Neural progenitor cell (in vitro differentiated cells): ENCODE results near the gene NEURL1B. TPM values are rescaled to one million over a fixed set of nuclear protein-coding genes. Genes with fewer than 3 reads are reported as not detected.

ENCODE experiments used
- DNase-seq: peaks from one replicate; pipeline ENCODE4 v3.0.0-alpha.2; 2016; ENCODE audit warnings: low spot score
- H2AFZ ChIP-seq: fragments of 200-600 bp; sonication (generic); replicated peaks from 2 replicates; pipeline ENCODE4 v1.6.1; 2016; ENCODE audit warnings: antibody characterized with exemption
- H3F3A ChIP-seq: fragments of 200-600 bp; sonication (generic); 2 replicates; pipeline ENCODE4 v1.6.1; 2016; ENCODE audit warnings: antibody characterized with exemption, low read depth
- H3K27ac ChIP-seq: fragments of 200-600 bp; sonication (generic); 2 replicates; pipeline ENCODE4 v1.5.1; 2016; ENCODE audit warnings: mild to moderate bottlenecking
- H3K27me3 ChIP-seq: fragments of 200-600 bp; sonication (generic); 2 replicates; pipeline ENCODE4 v1.6.1; 2016; ENCODE audit warnings: mild to moderate bottlenecking, moderate library complexity
- H3K36me3 ChIP-seq: fragments of 200-600 bp; sonication (generic); 2 replicates; pipeline ENCODE4 v1.5.1; 2016
- H3K4me1 ChIP-seq: fragments of 200-600 bp; sonication (generic); 2 replicates; pipeline ENCODE4 v1.6.1; 2016; ENCODE audit warnings: mixed run types
- H3K4me2 ChIP-seq: fragments of 200-600 bp; sonication (generic); 2 replicates; pipeline ENCODE4 v1.6.1; 2016
- H3K4me3 ChIP-seq: fragments of 200-600 bp; sonication (generic); 2 replicates; pipeline ENCODE4 v1.5.1; 2016
- H3K79me2 ChIP-seq: fragments of 200-600 bp; sonication (generic); 2 replicates; pipeline ENCODE4 v1.6.1; 2016; ENCODE audit warnings: low read depth
- H3K9ac ChIP-seq: fragments of 200-600 bp; sonication (generic); 2 replicates; pipeline ENCODE4 v1.6.1; 2016
- H3K9me3 ChIP-seq: fragments of 200-600 bp; sonication (generic); 2 replicates; pipeline ENCODE4 v1.5.1; 2016; ENCODE audit warnings: low read depth
- H4K20me1 ChIP-seq: fragments of 200-600 bp; sonication (generic); 2 replicates; pipeline ENCODE4 v1.6.1; 2016; ENCODE audit warnings: low read depth
- H3K27ac Mint-ChIP-seq: 3 replicates; pipeline ENCODE4 v1.8.0; 2021; ENCODE audit warnings: mixed read lengths
- H3K27me3 Mint-ChIP-seq: 2 replicates; pipeline ENCODE4 v1.8.0; 2022; ENCODE audit warnings: low read depth, mild to moderate bottlenecking, inconsistent platforms, moderate library complexity, mixed read lengths; ENCODE audit not compliant: insufficient read depth
- H3K36me3 Mint-ChIP-seq: 3 replicates; pipeline ENCODE4 v1.8.0; 2021; ENCODE audit warnings: mixed read lengths
- H3K4me1 Mint-ChIP-seq: 3 replicates; pipeline ENCODE4 v1.8.0; 2021; ENCODE audit warnings: mixed read lengths
- H3K4me3 Mint-ChIP-seq: 3 replicates; pipeline ENCODE4 v1.8.0; 2021; ENCODE audit warnings: mild to moderate bottlenecking, moderate library complexity, mixed read lengths
- H3K9me3 Mint-ChIP-seq: 3 replicates; pipeline ENCODE4 v1.8.0; 2020; ENCODE audit warnings: mixed read lengths
- EZH2 ChIP-seq: fragments of 200-600 bp; sonication (generic); IDR thresholded peaks from 2 replicates; pipeline ENCODE4 v1.6.1; 2017; ENCODE audit warnings: antibody characterized with exemption, mild to moderate bottlenecking, moderate library complexity
- EZH2phosphoT487 ChIP-seq: fragments of 200-600 bp; sonication (generic); IDR thresholded peaks from 2 replicates; pipeline ENCODE4 v1.6.1; 2017; ENCODE audit warnings: antibody characterized with exemption
- total RNA-seq: library from RNA; depleted of rRNA; stranded (reverse); fragments of >200 nt; gene quantifications from 2 replicates; pipeline ENCODE4 v1.2.3, GENCODE V29; 2015; ENCODE audit warnings: low replicate concordance
- TF ChIP-seq, protein P1 (sequence below): fragments of 200-600 bp; sonication (generic); IDR thresholded peaks from 2 replicates; pipeline ENCODE4 v1.5.1; 2017; ENCODE audit warnings: antibody characterized with exemption, mild to moderate bottlenecking

The NEURL1B gene
- total RNA-seq, 1 donor from 2014 or later: 12.1 TPM

DNA sequence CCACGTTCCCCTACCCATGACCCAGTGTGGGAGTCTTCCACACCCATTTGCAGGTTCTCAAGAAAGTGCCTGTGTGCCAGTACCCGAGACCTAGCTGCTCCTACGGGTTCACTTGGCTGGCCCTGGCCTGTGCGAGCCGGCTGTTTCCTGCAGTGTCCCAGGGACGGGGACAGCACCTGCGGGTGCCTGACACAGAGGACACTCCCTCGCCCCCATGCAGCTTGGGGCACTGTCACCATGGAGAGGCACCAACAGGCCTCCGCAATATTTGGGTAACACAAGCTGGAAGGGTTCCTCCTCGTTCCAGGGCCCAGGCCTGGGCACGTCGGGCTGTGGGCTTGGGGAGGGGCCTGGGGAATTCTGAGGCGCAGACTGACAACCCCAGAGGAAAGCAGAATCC lies 88.5 kb downstream of the NEURL1B start:
- no peak for DNase-seq
- H3K4me3 ChIP-seq: no peak overlapping the region
- H3K9me3 ChIP-seq: no peaks in the 10 kb centered on the region
- H3K27ac ChIP-seq: no peak overlapping the region
- TF ChIP-seq, protein P1, sequence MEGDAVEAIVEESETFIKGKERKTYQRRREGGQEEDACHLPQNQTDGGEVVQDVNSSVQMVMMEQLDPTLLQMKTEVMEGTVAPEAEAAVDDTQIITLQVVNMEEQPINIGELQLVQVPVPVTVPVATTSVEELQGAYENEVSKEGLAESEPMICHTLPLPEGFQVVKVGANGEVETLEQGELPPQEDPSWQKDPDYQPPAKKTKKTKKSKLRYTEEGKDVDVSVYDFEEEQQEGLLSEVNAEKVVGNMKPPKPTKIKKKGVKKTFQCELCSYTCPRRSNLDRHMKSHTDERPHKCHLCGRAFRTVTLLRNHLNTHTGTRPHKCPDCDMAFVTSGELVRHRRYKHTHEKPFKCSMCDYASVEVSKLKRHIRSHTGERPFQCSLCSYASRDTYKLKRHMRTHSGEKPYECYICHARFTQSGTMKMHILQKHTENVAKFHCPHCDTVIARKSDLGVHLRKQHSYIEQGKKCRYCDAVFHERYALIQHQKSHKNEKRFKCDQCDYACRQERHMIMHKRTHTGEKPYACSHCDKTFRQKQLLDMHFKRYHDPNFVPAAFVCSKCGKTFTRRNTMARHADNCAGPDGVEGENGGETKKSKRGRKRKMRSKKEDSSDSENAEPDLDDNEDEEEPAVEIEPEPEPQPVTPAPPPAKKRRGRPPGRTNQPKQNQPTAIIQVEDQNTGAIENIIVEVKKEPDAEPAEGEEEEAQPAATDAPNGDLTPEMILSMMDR: no peak
- TF ChIP-seq EZH2 (no peak), EZH2phosphoT487 (no peak)
- Mint-ChIP-seq H3K4me1 (peaks cover 10% of the 10 kb centered on the region), H3K4me3 (no peak overlapping the region), H3K36me3 (no peaks in the 10 kb centered on the region), H3K9me3 (no peaks in the 10 kb centered on the region), H3K27ac (no peak overlapping the region), H3K27me3 (peaks cover 9% of the 10 kb centered on the region)
- no peaks in the 10 kb centered on the region for H3K79me2 ChIP-seq
- H2AFZ ChIP-seq: no peak overlapping the region
- peaks cover 4% of the 10 kb centered on the region for H3K27me3 ChIP-seq
- no peaks in the 10 kb centered on the region for H3F3A ChIP-seq
- no peak overlapping the region for H3K9ac ChIP-seq
- no peaks in the 10 kb centered on the region for H3K4me1 ChIP-seq
- no peak overlapping the region for H3K4me2 ChIP-seq
- no peaks in the 10 kb centered on the region for H4K20me1 ChIP-seq
- no peaks in the 10 kb centered on the region for H3K36me3 ChIP-seq

DNA sequence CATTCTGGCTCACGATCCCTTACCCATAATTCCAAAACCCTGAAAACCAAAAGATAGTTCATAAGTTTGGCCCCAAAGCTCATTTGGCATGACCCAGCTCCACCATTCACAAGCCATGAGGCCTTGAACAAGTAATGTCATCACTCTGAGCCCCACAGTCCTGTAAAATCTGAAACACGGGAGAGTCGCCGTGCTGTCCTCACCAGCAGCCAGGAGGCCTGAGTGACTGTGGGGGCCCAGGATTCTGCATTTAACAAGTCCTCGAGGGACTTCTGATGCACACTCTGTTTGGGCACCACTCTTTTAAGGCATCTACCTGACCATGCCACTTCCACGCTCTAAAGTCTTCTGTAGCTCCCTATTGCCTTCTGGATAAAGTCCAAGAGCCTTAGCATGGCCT lies 89.2 kb downstream of the NEURL1B start:
- H3K27ac Mint-ChIP-seq: no peak overlapping the region

GRCh38 chr5:172730981-172731679 lies 90.1 kb downstream of the NEURL1B start:
- H3K79me2 ChIP-seq: no peaks in the 10 kb centered on the region
- Mint-ChIP-seq H3K4me1 (peaks cover 13% of the 10 kb centered on the region), H3K27me3 (peaks cover 11% of the 10 kb centered on the region), H3K27ac (no peak overlapping the region), H3K4me3 (no peak overlapping the region), H3K9me3 (no peaks in the 10 kb centered on the region), H3K36me3 (no peaks in the 10 kb centered on the region)
- H2AFZ ChIP-seq: no peak overlapping the region
- H4K20me1 ChIP-seq: no peaks in the 10 kb centered on the region
- DNase-seq: no peak
- peaks cover 4% of the 10 kb centered on the region for H3K27me3 ChIP-seq
- TF ChIP-seq EZH2phosphoT487 (no peak), EZH2 (no peak)
- TF ChIP-seq, protein P1: no peak
- H3K4me1 ChIP-seq: no peaks in the 10 kb centered on the region
- no peak overlapping the region for H3K9ac ChIP-seq
- H3K4me2 ChIP-seq: no peak overlapping the region
- no peaks in the 10 kb centered on the region for H3K36me3 ChIP-seq
- no peaks in the 10 kb centered on the region for H3F3A ChIP-seq
- H3K27ac ChIP-seq: no peak overlapping the region
- H3K9me3 ChIP-seq: no peaks in the 10 kb centered on the region
- no peak overlapping the region for H3K4me3 ChIP-seq

More for the DNA sequence above, 89.2 kb downstream of the NEURL1B start:
- Histone ChIP-seq H3K9me3 (no peaks in the 10 kb centered on the region), H3K27me3 (peaks cover 4% of the 10 kb centered on the region), H3K4me2 (no peak overlapping the region), H4K20me1 (no peaks in the 10 kb centered on the region), H3K4me3 (no peak overlapping the region), H3K4me1 (no peaks in the 10 kb centered on the region), H3K79me2 (no peaks in the 10 kb centered on the region), H3K36me3 (no peaks in the 10 kb centered on the region), H3K9ac (no peak overlapping the region), H3K27ac (no peak overlapping the region), H2AFZ (no peak overlapping the region), H3F3A (no peaks in the 10 kb centered on the region)
- DNase-seq: no peak
- TF ChIP-seq, protein P1: no peak
- TF ChIP-seq EZH2: no peak
- no peak for TF ChIP-seq EZH2phosphoT487
- H3K36me3 Mint-ChIP-seq: no peaks in the 10 kb centered on the region
- H3K4me3 Mint-ChIP-seq: no peak overlapping the region
- H3K9me3 Mint-ChIP-seq: no peaks in the 10 kb centered on the region
- H3K27me3 Mint-ChIP-seq: peaks cover 11% of the 10 kb centered on the region
- peaks cover 13% of the 10 kb centered on the region for H3K4me1 Mint-ChIP-seq
